HG02943 (cell line): ENCODE data around the gene LCMT2.

Experiments used
- ATAC-seq: cut with Tn5 transposase; IDR thresholded peaks from one replicate; pipeline ENCODE4 v1.9.1; 2021; ENCODE audit warnings: mild to moderate bottlenecking, low read depth, moderate library complexity; ENCODE audit not compliant: unreplicated experiment

The LCMT2 gene

DNA sequence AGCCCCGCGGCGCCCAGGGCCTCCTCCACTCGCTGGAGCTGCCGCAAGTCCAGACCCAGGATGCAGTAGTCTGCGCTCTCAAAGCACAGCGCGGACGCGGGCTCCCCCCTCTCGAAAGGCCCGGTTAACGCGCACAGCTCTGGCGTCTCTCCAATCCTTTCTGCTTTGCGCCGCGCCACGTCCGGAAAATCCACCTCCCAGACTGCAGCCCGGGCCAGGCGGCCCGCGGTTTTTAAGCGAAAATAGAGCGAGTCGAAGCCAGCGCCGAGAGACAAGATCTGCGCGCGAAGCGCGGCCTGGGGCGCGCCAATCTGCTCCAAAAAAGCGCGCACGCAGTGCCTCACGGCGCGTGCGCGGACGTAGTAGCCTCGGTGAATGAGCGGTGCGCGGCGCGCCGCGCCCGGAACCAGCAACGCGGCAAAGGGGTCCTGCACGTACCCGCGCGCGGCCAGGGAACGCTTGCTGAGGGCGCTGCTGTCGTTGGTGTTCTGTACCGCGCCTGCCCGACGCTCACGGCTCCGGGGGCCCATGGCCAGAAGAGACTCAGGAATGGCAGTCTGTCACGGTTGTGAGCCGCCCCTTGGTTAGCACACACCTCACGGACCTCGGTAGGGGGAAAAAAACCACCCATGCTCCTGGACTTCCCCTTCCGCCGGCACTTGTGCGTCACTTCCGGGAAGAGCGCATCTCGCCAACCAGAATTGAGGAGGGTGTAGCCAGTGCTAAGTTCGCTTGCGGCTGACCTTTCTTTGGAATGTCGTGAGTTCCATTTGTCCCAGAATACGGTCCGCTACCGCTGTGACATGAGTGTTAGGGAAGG lies at the start of gene LCMT2:
LCMT2 (minus strand) TSS at position 614 of the 820 bp plus-strand sequence; CDS start at position 530, 84 bp downstream.
- peak; percentile 87 for ATAC-seq

DNA sequence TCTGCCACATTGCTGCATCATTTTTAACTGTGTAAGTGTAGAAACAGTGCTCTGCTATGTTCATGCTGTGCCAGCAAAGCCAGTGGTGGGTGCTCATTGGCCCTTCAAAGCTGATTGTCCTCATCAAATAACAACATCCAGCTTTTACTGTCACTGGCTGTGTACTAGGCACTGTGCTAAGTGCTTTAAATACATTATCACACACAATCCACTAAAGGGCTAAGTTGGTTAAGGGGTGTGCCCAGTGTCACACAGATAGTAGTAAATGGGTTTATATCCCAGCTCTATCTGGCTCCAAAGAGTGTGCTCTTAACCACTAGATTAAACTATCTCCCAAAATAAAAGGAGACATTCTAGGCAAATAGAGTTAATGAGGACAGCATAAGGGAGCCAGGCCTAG lies 48.2 kb upstream of the LCMT2 start:
- no peak for ATAC-seq

DNA sequence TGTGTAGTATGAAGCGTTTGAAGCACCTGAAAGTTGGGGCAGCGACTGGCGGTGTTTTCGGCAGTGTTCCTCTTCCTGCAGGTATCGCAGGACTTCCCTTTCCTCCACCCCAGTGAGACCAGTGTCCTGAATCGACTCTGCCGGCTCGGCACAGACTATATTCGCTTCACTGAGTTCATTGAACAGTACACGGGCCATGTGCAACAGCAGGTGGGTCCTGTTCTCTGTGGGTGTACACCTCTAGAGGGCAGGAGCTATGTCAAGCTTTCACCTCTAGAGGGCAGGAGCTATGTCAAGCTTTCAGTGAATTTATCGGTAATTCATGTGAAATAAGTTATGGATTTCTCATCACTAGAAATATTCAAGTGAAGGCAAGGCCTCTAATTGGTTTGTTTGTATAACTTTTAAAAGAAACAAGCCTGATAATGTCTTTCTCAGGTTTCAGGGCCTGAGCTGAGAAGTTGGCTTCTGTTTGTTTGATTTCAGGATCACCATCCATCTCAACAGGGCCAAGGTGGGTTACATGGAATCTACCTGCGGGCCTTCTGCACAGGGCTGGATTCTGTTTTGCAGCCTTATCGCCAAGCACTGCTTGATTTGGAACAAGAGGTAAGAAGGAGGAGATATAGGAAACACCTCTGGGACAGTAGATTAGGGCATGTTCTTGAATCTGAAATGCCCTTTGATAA lies 45.8 kb upstream of the LCMT2 start:
- no peak for ATAC-seq

- peak; percentile 69 for ATAC-seq
Measured at GRCh38 chr15:43370975-43371974, 40.9 kb upstream of the LCMT2 start, which contains the start of the genes TUBGCP4 and ZSCAN29. Gene TUBGCP4 (plus strand): TSS chr15:43371101. CDS start chr15:43371355, 254 bp downstream. Gene ZSCAN29 (minus strand): TSS chr15:43371043. CDS start chr15:43369913, 1,130 bp downstream.

DNA sequence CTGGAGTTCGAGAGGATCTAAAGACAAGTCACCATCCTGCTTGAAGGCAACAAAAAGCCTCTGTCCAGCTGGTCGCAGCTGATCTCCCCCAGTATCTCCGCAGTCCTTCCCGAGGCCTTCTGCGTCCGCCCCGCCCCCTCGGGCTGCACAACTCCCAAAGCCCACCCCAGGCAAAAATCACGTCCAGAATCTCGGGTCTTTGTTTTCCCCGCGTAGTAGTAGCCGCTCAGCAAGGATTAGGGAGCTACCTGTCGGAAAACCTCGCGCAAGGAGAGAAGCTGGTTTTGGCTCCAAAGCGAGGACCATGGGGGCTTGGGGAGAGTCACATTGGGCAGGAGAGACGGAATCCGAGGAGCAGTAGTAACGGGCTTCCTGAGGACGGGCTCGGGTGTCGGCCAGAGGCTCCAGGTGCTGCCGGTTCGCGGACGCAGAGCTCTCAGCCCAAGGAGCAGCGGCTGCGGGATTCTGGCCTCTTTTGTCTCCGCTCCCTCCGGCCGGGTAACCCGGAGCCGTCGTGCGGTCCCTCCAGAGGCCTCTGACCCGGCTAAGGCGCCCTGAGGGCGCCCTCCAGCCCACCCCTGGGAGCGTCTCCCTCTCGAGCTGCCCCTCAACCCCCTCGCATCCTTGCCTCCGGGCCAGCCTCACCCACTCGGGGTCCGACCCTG lies 40.1 kb upstream of the LCMT2 start:
- ATAC-seq = peak; percentile 21

DNA sequence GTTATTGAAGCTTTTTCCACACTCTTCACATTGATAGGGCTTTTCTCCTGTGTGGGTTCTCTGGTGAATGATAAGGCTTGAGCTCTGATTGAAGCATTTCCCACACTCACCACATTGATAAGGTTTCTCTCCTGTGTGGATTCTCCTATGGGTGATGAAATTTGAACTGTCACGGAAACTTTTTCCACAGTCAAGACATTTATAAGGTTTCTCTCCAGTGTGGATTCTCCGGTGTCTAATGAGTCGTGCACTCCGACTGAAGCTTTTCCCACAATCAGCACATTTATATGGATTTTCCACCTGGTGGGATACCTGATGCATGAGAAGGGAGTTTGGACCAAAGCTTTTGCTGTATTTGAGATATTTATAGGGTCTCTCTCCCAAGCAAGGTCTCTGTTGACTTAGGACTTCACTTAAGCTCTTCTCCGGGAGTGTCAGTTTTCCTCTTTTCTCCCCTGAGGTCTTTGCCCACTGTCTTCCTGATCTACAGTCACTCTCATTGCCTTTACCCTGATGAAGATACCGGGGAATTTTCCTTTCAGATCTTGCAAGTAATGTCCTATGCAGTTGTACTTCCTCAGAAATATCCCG lies 31.0 kb upstream of the LCMT2 start:
- no peak for ATAC-seq

GRCh38 chr15:43360821-43361220 lies 30.4 kb upstream of the LCMT2 start:
- no peak for ATAC-seq

DNA sequence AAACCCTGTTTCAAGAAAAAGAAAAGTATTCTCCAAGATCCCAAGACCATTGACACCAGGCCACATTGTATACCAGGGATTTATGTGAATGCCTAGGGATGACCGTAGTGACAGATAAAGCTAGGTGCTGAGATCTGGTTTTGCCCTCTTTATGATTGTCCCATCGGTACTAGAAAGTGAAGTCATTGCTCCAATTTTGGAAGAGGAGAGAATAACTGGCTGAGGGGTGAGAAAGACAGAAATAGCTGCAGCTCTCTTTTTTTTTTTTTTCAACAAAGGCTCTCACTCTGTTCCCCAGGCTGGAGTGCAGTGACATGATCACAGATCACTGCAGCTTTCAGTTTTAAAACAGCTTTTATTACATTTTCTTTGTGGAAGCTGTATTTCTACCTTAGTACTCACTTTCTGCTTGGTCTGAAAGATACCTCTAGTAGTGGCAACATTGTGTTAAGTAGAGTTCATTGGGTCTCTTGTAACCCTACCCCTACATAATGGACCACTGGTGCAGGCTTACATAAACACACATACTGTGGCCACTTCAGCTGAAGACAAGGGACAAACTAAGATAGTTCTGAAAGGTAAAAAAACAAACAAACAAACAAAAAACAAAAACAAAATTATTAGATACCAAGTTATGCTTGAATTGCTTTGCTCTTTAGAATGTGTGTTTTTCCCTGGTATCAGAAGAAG lies 22.5 kb upstream of the LCMT2 start:
- ATAC-seq = no peak

DNA sequence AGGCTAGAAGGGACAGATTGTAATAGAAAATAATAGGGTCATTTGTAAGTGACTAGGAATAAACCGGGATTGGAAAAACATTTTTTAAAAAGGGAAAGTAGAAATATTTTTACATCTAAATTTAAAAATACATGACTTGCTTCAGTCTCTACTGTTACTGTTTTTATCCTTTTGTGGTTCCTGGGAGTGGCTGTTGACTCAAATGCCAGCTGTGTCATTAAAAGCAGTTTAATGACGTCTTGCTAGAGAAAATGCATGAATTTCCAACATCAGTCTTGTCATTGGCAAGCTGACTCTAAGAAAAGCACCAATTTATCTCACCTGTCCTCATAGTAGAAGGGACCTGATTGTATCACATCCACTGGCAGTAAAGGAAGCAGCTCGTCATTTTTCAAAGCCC lies 16.7 kb upstream of the LCMT2 start:
- no peak for ATAC-seq

- no peak for ATAC-seq
Measured at GRCh38 chr15:43346305-43346704, 15.9 kb upstream of the LCMT2 start.

DNA sequence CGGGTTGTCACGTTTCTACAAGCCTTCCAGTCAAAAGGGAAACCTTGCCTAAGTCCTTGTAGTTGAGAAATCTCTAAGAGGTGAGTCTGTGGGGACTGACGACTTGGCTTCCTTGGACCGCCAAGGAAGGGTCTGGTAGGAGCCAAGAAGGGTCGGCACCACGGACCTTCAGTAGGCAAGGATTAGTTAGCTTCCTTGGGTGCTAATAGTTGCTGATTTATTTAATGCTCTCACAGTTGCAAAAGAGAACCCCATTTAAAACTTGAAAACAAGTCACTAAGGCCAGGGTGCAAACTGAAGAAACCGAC lies 361 bp upstream of the LCMT2 start:
- peak; percentile 16 for ATAC-seq

DNA sequence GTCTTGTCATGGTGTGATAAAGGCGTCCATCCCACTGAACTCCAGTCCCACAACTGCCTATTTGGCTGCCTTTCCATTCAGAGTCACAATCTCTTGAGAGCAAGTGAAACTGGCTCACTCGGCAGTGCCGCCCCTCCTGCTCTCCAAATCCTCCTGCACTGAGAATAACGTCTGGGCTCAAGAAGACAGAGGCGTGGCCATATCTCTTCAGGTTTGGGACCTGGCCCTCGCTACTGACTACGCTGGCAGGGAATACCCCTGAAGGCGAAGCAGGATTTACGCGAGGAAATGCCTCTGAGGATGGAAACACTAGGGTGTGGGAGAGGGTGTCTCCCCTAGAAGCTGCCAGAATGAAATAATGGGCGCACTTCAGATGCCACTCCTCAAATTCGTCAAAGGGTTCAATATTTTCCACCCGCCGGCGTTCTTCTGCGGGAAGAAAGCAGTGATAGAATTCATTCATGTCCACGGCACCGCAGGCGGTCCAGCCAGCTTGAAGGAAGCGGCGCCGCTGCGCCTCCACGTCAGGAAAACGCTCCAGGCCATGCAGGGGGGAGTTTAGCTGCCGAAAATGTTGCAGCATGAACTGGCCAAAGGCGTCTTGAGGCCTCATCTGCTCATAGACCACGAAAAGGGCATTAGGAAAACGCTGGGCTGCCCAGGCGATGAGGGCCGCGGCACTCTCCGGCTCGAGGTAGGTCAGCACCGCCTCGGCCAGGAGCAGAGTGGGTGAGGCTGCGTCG lies 985 bp downstream of the LCMT2 start:
- no peak for ATAC-seq

DNA sequence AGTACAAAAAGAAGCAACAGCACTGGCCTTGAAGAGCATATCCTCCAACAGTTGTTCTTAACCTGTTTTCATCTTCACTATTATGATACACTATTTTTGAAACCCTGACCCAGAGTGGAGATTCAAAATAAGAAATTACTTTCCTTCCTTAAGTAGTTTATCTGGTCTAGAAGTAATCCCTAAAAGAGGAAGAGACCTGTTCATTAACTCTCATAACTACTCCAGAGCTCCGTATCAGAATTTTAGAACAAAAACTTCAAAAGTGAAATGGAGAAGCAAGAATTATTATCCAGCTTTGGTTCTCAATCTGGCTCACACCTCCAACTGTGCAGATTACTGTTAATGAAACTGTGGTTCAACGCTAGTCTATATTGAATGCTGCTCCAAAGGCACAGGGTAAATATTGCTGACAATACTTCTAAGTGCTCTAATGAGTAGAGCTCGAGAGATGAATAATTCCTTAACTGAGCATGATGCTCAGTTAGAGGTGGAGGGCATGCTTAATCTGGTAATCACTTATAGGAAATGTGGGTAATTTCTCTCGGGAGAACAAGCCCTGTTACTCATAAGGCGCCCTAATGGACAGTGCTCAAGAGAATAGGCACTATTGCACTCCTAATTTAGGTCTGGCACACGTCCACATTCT lies 5.2 kb downstream of the LCMT2 start:
- no peak for ATAC-seq

DNA sequence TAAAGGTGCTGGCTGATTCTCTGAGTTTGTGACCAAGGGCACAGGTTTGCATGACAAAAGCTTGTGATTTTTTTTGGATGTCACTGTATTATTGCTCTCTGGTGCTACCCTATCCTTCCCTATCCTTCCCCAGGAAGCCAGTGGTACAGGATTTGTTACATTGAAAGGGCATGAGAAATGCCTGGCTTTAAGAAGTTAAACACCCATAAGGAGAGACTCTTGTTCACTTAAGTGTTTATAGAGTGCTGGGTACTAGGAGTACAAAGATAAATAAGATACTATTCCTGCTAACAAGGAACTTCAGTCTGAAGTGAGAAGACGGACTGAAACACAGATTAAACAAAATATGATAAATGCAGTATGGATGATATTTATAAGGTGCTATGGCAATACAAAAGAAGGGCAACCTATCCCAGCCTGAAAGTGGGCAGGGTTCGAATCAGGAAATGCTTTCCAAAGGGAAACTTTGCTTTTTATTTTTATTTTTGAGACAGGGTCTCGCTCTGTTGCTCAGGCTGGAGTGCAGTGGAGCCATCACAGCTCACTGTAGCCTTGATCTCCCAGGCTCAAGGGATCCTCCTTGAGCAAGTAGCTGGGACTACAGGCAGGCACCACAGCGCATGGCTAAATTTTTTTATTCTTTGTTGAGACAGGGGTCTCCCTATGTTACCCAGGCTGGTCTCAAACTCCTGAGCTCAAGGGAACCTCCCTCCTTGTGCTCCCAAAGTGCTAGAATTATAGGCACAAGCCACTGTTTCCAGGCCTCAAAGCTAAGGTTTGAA lies 11.2 kb downstream of the LCMT2 start:
- ATAC-seq = no peak

DNA sequence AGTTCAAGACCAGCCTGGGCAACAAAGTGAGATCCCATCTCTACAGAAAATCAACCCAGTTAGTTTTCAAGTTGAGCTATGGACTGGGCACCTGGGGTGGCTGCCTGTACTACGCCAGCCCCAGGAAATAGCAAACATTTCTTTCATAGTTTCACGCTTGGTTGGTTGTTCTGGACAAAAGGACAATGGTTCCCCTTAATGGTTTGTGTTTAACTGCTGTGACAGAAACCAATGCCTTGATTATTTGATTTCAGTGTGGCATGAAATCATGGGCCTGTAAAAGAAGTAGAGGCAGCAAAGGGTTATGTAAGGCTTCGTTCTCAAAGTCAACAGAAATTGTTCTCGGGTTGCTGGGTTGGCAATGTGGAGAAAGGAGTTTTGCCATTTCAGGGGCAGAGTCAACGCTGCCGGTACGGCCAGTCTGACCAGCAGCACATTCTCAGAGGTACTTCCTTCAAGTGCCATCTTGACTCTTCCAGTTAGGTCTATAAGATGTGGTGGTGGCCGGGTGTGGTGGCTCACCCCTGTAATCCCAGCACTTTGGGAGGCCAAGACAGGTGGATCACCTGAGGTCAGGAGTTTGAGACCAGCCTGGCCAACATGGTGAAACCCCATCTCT lies 12.7 kb downstream of the LCMT2 start:
- no peak for ATAC-seq

DNA sequence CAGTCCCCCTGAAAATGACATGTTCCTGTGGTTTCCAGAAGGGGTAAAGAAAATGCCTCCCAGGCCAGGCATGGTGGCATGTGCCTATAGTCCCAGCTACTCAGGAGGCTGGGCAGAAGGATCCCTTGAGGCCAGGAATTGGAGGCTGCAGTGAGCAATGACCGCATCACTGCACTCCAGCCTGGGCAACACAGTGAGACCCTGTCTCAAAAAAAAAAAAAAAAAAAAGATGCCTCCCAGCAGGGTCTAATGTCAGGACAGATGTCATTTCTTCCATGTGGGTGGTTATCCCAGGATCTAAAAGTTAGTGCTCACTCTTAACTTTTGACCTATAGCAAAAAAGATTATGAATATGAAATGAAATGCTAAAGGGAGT lies 13.4 kb downstream of the LCMT2 start:
- no peak for ATAC-seq
